OCI-LY7 (cell line): ENCODE measurements around the gene CYP4V2.

Experiments used
- CTCF ChIP-seq: fragments of 200-600 bp; sonication (generic); conservative IDR thresholded peaks from 2 replicates; pipeline ENCODE4 v1.5.1; 2014; ENCODE audit warnings: mild to moderate bottlenecking, antibody characterized with exemption, low read length, moderate library complexity, mixed read lengths
- EZH2phosphoT487 ChIP-seq: fragments of 200-600 bp; sonication (generic); IDR thresholded peaks from 2 replicates; pipeline ENCODE4 v1.6.1; 2018; ENCODE audit warnings: low read depth, borderline replicate concordance, mild to moderate bottlenecking, mixed run types, antibody characterized with exemption, low read length, moderate library complexity, mixed read lengths

GRCh38 chr4:186169333-186169944 is 21.9 kb upstream of the CYP4V2 start:
- TF ChIP-seq CTCF (no peak), EZH2phosphoT487 (no peak)
